IMR-90 (cell line): ENCODE data around the gene ANKRD33B. TPM values are rescaled to one million over a fixed set of nuclear protein-coding genes. Genes with fewer than 3 reads are reported as not detected.

Experiments used
- ATAC-seq: fragments of 200-7000 bp; cut with Tn5 transposase; 2 replicates; pipeline ENCODE4 v1.9.1; 2020; ENCODE audit warnings: low read depth, mild to moderate bottlenecking, moderate library complexity
- BruUV-seq: library from RNA; stranded (reverse); fragments of 400-500 nt; replicated peaks from 2 replicates; lab custom pipeline; 2021; lab: Mats Ljungman, UMichigan
- CTCF ChIA-PET: fragments of 300-600 bp; formaldehyde crosslinking; extraction: SDS; loops from one replicate; lab custom pipeline; 2021; ENCODE audit warnings: antibody characterized with exemption; lab: Yijun Ruan, JAX
- POLR2A ChIA-PET: fragments of 300-600 bp; sonication (Branson Sonifier 250); formaldehyde crosslinking; loops from one replicate; lab custom pipeline; 2022; ENCODE audit warnings: antibody characterized with exemption; ENCODE audit not compliant: unreplicated experiment; lab: Charles Lee
- DNase-seq: peaks from one replicate; pipeline ENCODE4 v3.0.0; 2013
- H2AFZ ChIP-seq: replicated peaks from 2 replicates; pipeline ENCODE3; 2013; ENCODE audit warnings: low read length, mild to moderate bottlenecking; ENCODE audit not compliant: poor library complexity
- H2AK5ac ChIP-seq: 2 replicates; pipeline ENCODE4 v1.6.1; 2013; ENCODE audit warnings: low read depth, low read length, inconsistent platforms
- H2AK9ac ChIP-seq: replicated peaks from 2 replicates; pipeline ENCODE3; 2013; ENCODE audit warnings: mild to moderate bottlenecking, low read depth, low read length, moderate library complexity; ENCODE audit not compliant: poor library complexity
- H2BK120ac ChIP-seq: 2 replicates; pipeline ENCODE4 v1.6.1; 2013; ENCODE audit warnings: low read depth, low read length, inconsistent platforms
- H2BK15ac ChIP-seq: 3 replicates; pipeline ENCODE4 v1.6.1; 2013; ENCODE audit warnings: low read depth, low read length, inconsistent platforms
- H2BK20ac ChIP-seq: 2 replicates; pipeline ENCODE4 v1.6.1; 2013; ENCODE audit warnings: low read depth, mild to moderate bottlenecking, inconsistent platforms, low read length, moderate library complexity
- H2BK5ac ChIP-seq: 2 replicates; pipeline ENCODE4 v1.6.1; 2013; ENCODE audit warnings: mild to moderate bottlenecking, low read depth, low read length, inconsistent platforms; ENCODE audit not compliant: poor library complexity, severe bottlenecking
- H3K14ac ChIP-seq: replicated peaks from 2 replicates; pipeline ENCODE4 v1.6.1; 2013; ENCODE audit warnings: low read depth, low read length, inconsistent platforms
- H3K18ac ChIP-seq: 2 replicates; pipeline ENCODE4 v1.6.1; 2013; ENCODE audit warnings: low read depth, low read length, control low read depth
- H3K23ac ChIP-seq: 2 replicates; pipeline ENCODE4 v1.6.1; 2013; ENCODE audit warnings: low read depth, low read length, inconsistent platforms
- H3K27ac ChIP-seq: 2 replicates; pipeline ENCODE4 v1.5.1; 2013; ENCODE audit warnings: mild to moderate bottlenecking, control low read depth, low read length; ENCODE audit not compliant: insufficient read depth
- H3K27me3 ChIP-seq: 2 replicates; pipeline ENCODE4 v1.6.1; 2013; ENCODE audit warnings: low read length; ENCODE audit not compliant: control insufficient read depth, insufficient read depth
- H3K36me3 ChIP-seq: 2 replicates; pipeline ENCODE4 v1.6.1; 2013; ENCODE audit warnings: low read length, mixed read lengths; ENCODE audit not compliant: control insufficient read depth, insufficient read depth
- H3K4ac ChIP-seq: 2 replicates; pipeline ENCODE4 v1.6.1; 2013; ENCODE audit warnings: low read depth, low read length, inconsistent platforms
- H3K4me1 ChIP-seq: 2 replicates; pipeline ENCODE4 v1.6.1; 2013; ENCODE audit warnings: low read length, mixed read lengths; ENCODE audit not compliant: control insufficient read depth, insufficient read depth
- H3K4me2 ChIP-seq: 2 replicates; pipeline ENCODE4 v1.6.1; 2013; ENCODE audit warnings: low read depth, mild to moderate bottlenecking, control low read depth, low read length, moderate library complexity
- H3K4me3 ChIP-seq: 2 replicates; pipeline ENCODE4 v1.5.1; 2013; ENCODE audit warnings: low read depth, mild to moderate bottlenecking, control low read depth, low read length, moderate library complexity; ENCODE audit not compliant: insufficient read depth
- H3K56ac ChIP-seq: 2 replicates; pipeline ENCODE4 v1.6.1; 2013; ENCODE audit warnings: low read length, inconsistent platforms; ENCODE audit not compliant: insufficient read depth; ENCODE audit errors: extremely low read depth
- H3K79me1 ChIP-seq, 2 experiments: 2 replicates each; pipeline ENCODE4 v1.6.1; 2013; ENCODE audit warnings: low read length in 2 of 2, inconsistent platforms in 1 of 2, low read depth in 1 of 2
- H3K9ac ChIP-seq: 2 replicates; pipeline ENCODE4 v1.6.1; 2013; ENCODE audit warnings: low read depth, low read length, control low read depth
- H3K9me1 ChIP-seq: 2 replicates; pipeline ENCODE4 v1.6.1; 2013; ENCODE audit warnings: low read length, inconsistent platforms; ENCODE audit not compliant: insufficient read depth
- H3K9me3 ChIP-seq: 2 replicates; pipeline ENCODE4 v1.6.1; 2013; ENCODE audit warnings: low read length; ENCODE audit not compliant: control insufficient read depth, insufficient read depth
- H4K20me1 ChIP-seq: 2 replicates; pipeline ENCODE4 v1.6.1; 2013; ENCODE audit warnings: low read length, inconsistent platforms; ENCODE audit not compliant: insufficient read depth
- H4K5ac ChIP-seq: 2 replicates; pipeline ENCODE4 v1.6.1; 2013; ENCODE audit warnings: mild to moderate bottlenecking, low read depth, low read length, control low read depth
- H4K8ac ChIP-seq, 2 experiments: 2 replicates each; pipeline ENCODE4 v1.6.1; 2013; ENCODE audit warnings: low read depth in 2 of 2, low read length in 2 of 2, control low read depth in 1 of 2, inconsistent platforms in 1 of 2
- H4K91ac ChIP-seq: 2 replicates; pipeline ENCODE4 v1.6.1; 2013; ENCODE audit warnings: low read depth, low read length, inconsistent platforms; ENCODE audit not compliant: insufficient read depth
- BHLHE40 ChIP-seq: fragments of 150-350 bp; IDR thresholded peaks from 2 replicates; pipeline ENCODE4 v1.6.1; 2016; ENCODE audit warnings: mild to moderate bottlenecking, low read depth, low read length
- CEBPB ChIP-seq: IDR thresholded peaks from 2 replicates; pipeline ENCODE4 v1.6.1; 2012; ENCODE audit warnings: low read depth, low read length, improper control_type of control experiment
- CHD1 ChIP-seq: IDR thresholded peaks from 2 replicates; pipeline ENCODE4 v1.6.1; 2012; ENCODE audit warnings: low read depth, low read length, improper control_type of control experiment
- FOS ChIP-seq: fragments of 150-350 bp; IDR thresholded peaks from 2 replicates; pipeline ENCODE4 v1.6.1; 2016; ENCODE audit warnings: low read depth, low read length
- MAFK ChIP-seq: IDR thresholded peaks from 2 replicates; pipeline ENCODE4 v1.6.1; 2012; ENCODE audit warnings: low read depth, low read length, improper control_type of control experiment
- MAZ ChIP-seq: IDR thresholded peaks from 2 replicates; pipeline ENCODE4 v1.6.1; 2012; ENCODE audit warnings: low read depth, mild to moderate bottlenecking, low read length, improper control_type of control experiment, moderate library complexity, borderline replicate concordance
- MXI1 ChIP-seq: IDR thresholded peaks from 2 replicates; pipeline ENCODE4 v1.6.1; 2012; ENCODE audit warnings: low read depth, mild to moderate bottlenecking, low read length, moderate library complexity, borderline replicate concordance
- NFE2L2 ChIP-seq: fragments of 150-350 bp; IDR thresholded peaks from 2 replicates; pipeline ENCODE4 v1.6.1; 2016; ENCODE audit warnings: low read depth, mild to moderate bottlenecking, low read length
- POLR2A ChIP-seq: IDR thresholded peaks from 2 replicates; pipeline ENCODE4 v1.6.1; 2012; ENCODE audit warnings: mild to moderate bottlenecking, low read depth, low read length
- RAD21 ChIP-seq: IDR thresholded peaks from 2 replicates; pipeline ENCODE4 v1.6.1; 2012; ENCODE audit warnings: low read length, improper control_type of control experiment
- RCOR1 ChIP-seq: IDR thresholded peaks from 2 replicates; pipeline ENCODE4 v1.6.1; 2012; ENCODE audit warnings: mild to moderate bottlenecking, low read length, improper control_type of control experiment; ENCODE audit not compliant: insufficient replicate concordance
- RFX5 ChIP-seq: IDR thresholded peaks from 2 replicates; pipeline ENCODE4 v1.8.0; 2012; ENCODE audit warnings: low read depth, mild to moderate bottlenecking, low read length, moderate library complexity
- SMC3 ChIP-seq: fragments of 150-350 bp; IDR thresholded peaks from 2 replicates; pipeline ENCODE4 v1.6.1; 2016; ENCODE audit warnings: low read depth, mild to moderate bottlenecking, antibody characterized with exemption, low read length, moderate library complexity
- WGBS, 2 experiments: methylation state at CpG; one replicate each; pipeline versions ENCODE4 v1.1.5 to v1.1.7; 2013; ENCODE audit warnings: missing lambda C conversion rate in 2 of 2; ENCODE audit not compliant: insufficient read length in 1 of 2; ENCODE audit errors: extremely low coverage in 2 of 2; 5-methylcytosine and 5-hydroxymethylcytosine counted together
- dilution Hi-C: fragments of 300-500 bp; cut with HindIII; formaldehyde crosslinking; loops from one replicate; pipeline ENCODE4 v1.14.3; 2018; ENCODE audit warnings: low sequenced_read_pairs; ENCODE audit not compliant: unreplicated experiment
- in situ Hi-C: fragments of 300-500 bp; cut with MboI; formaldehyde crosslinking; loops from 3 replicates; pipeline ENCODE4 v1.14.3; 2019; ENCODE audit warnings: low sequenced_read_pairs, inconsistent platforms, mixed read lengths
- intact Hi-C: fragments of 100-400 bp; cut with micrococcal nuclease; formaldehyde crosslinking; loops from 2 replicates; pipeline ENCODE4 v1.10.0; 2022
- polyA plus RNA-seq, 3 experiments: library from polyadenylated mRNA; depleted of rRNA; stranded (reverse); fragments of >200 nt; gene quantifications; 2 replicates each; pipeline ENCODE4 v1.2.3, GENCODE V29; 2012; ENCODE audit warnings: low replicate concordance in 1 of 3
- total RNA-seq: library from RNA; depleted of rRNA; stranded (reverse); fragments of >200 nt; gene quantifications from 2 replicates; pipeline ENCODE4 v1.2.3, GENCODE V29; 2012
- TF ChIP-seq, protein P1 (sequence below): conservative IDR thresholded peaks from 2 replicates; pipeline ENCODE4 v1.5.1; 2012; ENCODE audit warnings: mild to moderate bottlenecking, low read depth, low read length, improper control_type of control experiment
- TF ChIP-seq, protein P2 (sequence below): fragments of 150-350 bp; IDR thresholded peaks from 2 replicates; pipeline ENCODE4 v1.6.1; 2017; ENCODE audit warnings: mild to moderate bottlenecking, antibody characterized with exemption, low read length, low read depth
- TF ChIP-seq, protein P3 (sequence below): fragments of 150-350 bp; IDR thresholded peaks from 2 replicates; pipeline ENCODE4 v1.6.1; 2016; ENCODE audit warnings: low read depth, mild to moderate bottlenecking, low read length, moderate library complexity, borderline replicate concordance

The ANKRD33B gene
- total and polyA plus RNA-seq, 2 of the 4 experiments (the other 2 are of a cell fraction), result 2.5 to 3.3 TPM

DNA sequence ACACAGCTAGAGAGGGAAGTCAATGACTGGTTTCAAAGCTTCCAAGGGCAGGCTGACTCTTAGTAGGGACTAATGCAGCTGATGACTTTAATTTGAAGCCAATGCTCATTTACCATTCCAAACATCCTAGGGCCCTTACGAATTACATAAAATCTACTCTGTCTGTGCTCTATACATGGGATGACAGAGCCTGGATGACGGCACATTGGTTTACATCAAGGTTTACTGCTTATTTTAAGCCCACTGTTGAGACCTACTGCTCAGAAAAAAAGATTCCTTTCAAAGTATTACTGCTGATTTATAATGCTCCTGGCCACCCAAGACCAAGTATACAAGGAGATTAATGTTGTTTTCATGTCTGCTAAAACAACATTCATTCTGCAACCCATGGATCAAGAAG, 123.0 kb downstream of the ANKRD33B start:
- Histone ChIP-seq H4K5ac (no peak overlapping the region), H3K27ac (no peak overlapping the region), H3K4me3 (no peak overlapping the region), H4K91ac (no peak overlapping the region), H2AFZ (no peak overlapping the region), H3K14ac (no peak overlapping the region), H3K4ac (no peak overlapping the region), H2AK5ac (no peak overlapping the region), H4K8ac (no peak overlapping the region), H3K9ac (no peak overlapping the region), H2BK120ac (no peak overlapping the region), H2BK15ac (no peak overlapping the region), H2AK9ac (no peak overlapping the region), H3K36me3 (peaks cover 30% of the 10 kb centered on the region), H3K9me3 (no peaks in the 10 kb centered on the region), H3K4me2 (no peak overlapping the region), H4K20me1 (peaks cover 27% of the 10 kb centered on the region), H3K56ac (no peak overlapping the region), H3K18ac (no peak overlapping the region), H3K4me1 (peaks cover 15% of the 10 kb centered on the region), H3K79me1 (peaks cover 59 to 80% of the 10 kb centered on the region in 2 experiments), H3K23ac (no peak overlapping the region), H2BK5ac (no peak overlapping the region), H3K27me3 (no peaks in the 10 kb centered on the region), H3K9me1 (peaks cover 25% of the 10 kb centered on the region), H2BK20ac (no peak overlapping the region)
- CTCF ChIA-PET, result interaction anchor here (0.6 kb wide), 1 partner anchor 66 kb away, joined by 4 read pairs; no protein-coding TSS in a partner anchor
- DNase-seq (no peak), ATAC-seq (no peak)
- in situ Hi-C loops, result no loop called here
- no TSS peak for BruUV-seq
- TF ChIP-seq CHD1 (no peak), RAD21 (no peak), BHLHE40 (no peak), RFX5 (no peak), MAFK (no peak), SMC3 (no peak), NFE2L2 (no peak), MAZ (no peak), MXI1 (no peak), POLR2A (no peak), RCOR1 (no peak), FOS (no peak), CEBPB (no peak)
- TF ChIP-seq, protein P1, sequence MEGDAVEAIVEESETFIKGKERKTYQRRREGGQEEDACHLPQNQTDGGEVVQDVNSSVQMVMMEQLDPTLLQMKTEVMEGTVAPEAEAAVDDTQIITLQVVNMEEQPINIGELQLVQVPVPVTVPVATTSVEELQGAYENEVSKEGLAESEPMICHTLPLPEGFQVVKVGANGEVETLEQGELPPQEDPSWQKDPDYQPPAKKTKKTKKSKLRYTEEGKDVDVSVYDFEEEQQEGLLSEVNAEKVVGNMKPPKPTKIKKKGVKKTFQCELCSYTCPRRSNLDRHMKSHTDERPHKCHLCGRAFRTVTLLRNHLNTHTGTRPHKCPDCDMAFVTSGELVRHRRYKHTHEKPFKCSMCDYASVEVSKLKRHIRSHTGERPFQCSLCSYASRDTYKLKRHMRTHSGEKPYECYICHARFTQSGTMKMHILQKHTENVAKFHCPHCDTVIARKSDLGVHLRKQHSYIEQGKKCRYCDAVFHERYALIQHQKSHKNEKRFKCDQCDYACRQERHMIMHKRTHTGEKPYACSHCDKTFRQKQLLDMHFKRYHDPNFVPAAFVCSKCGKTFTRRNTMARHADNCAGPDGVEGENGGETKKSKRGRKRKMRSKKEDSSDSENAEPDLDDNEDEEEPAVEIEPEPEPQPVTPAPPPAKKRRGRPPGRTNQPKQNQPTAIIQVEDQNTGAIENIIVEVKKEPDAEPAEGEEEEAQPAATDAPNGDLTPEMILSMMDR, result no peak
- TF ChIP-seq, protein P2, sequence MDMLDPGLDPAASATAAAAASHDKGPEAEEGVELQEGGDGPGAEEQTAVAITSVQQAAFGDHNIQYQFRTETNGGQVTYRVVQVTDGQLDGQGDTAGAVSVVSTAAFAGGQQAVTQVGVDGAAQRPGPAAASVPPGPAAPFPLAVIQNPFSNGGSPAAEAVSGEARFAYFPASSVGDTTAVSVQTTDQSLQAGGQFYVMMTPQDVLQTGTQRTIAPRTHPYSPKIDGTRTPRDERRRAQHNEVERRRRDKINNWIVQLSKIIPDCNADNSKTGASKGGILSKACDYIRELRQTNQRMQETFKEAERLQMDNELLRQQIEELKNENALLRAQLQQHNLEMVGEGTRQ, result no peak
- TF ChIP-seq, protein P3, sequence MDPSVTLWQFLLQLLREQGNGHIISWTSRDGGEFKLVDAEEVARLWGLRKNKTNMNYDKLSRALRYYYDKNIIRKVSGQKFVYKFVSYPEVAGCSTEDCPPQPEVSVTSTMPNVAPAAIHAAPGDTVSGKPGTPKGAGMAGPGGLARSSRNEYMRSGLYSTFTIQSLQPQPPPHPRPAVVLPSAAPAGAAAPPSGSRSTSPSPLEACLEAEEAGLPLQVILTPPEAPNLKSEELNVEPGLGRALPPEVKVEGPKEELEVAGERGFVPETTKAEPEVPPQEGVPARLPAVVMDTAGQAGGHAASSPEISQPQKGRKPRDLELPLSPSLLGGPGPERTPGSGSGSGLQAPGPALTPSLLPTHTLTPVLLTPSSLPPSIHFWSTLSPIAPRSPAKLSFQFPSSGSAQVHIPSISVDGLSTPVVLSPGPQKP, result no peak
- dilution Hi-C loops, result no loop called here
- intact Hi-C loops, result no loop called here
- POLR2A ChIA-PET, result no interaction called here
- WGBS, 2 experiments, result 100% methylated on average over 2 of the region's 2 CpGs; no CpG with 5 or more reads in 1 of the 2 experiments
